ENCODE data around the gene ZBTB7C.

- TF ChIP-seq TAF1 (IDR thresholded peaks at IDR 0.05; ENCODE audit: borderline replicate concordance, insufficient read depth, low read length) (no peak), SIN3A (IDR thresholded peaks at IDR 0.05; ENCODE audit: borderline replicate concordance, insufficient read depth, low read length) (no peak), POLR2AphosphoS5 (IDR thresholded peaks at IDR 0.05; ENCODE audit: low read depth, low read length) (no peak)
Observed at GRCh38 chr18:48396561-48396960, 12.6 kb downstream of the ZBTB7C start.
